ENCODE data around the gene CXADR. TPM values are rescaled to one million over a fixed set of nuclear protein-coding genes. Genes with fewer than 3 reads are reported as not detected.

Gene CXADR
- total RNA-seq, 1 experiment from 2014 or later = 7.9 TPM

GRCh38 chr21:17598437-17598836, 85.6 kb downstream of the CXADR start:
- intact Hi-C loops (cut with micrococcal nuclease) = no loop called here
- BruUV-seq (replicated peaks) = no TSS peak
- TF ChIP-seq CTCF (IDR thresholded peaks at IDR 0.05; ENCODE audit: unreplicated experiment) = no peak
- Mint-ChIP-seq H3K27ac (ENCODE audit: low read depth, unreplicated experiment) (no peak overlapping the region), H3K4me3 (ENCODE audit: unreplicated experiment) (no peak overlapping the region), H3K36me3 (ENCODE audit: insufficient read depth, unreplicated experiment) (peaks cover 100% of the 10 kb centered on the region), H3K4me1 (ENCODE audit: insufficient read depth, unreplicated experiment) (peaks cover 9% of the 10 kb centered on the region), H3K9me3 (ENCODE audit: unreplicated experiment) (no peaks in the 10 kb centered on the region), H3K27me3 (ENCODE audit: insufficient read depth, unreplicated experiment) (no peaks in the 10 kb centered on the region)
- CTCF ChIA-PET = interaction anchor here (0.7 to 2.4 kb wide), 4 partner anchors 13 to 678 kb away, joined by 3 to 8 read pairs (median 3); no protein-coding TSS in a partner anchor
- DNase-seq (ENCODE audit: unreplicated experiment) = no peak
- POLR2A ChIA-PET = interaction anchor here (0.9 to 3.1 kb wide), 3 partner anchors 9 to 13 kb away, joined by 3 to 16 read pairs (median 5); no protein-coding TSS in a partner anchor

GRCh38 chr21:17602874-17603273, 90.0 kb downstream of the CXADR start:
- ChIA-PET CTCF (interaction anchor here (0.6 to 1.0 kb wide), 2 partner anchors 9 to 313 kb away, joined by 3 to 4 read pairs; no protein-coding TSS in a partner anchor), POLR2A (interaction anchor here (0.6 to 1.8 kb wide), 4 partner anchors 8 to 607 kb away, joined by 3 to 6 read pairs (median 4); no protein-coding TSS in a partner anchor)
- BruUV-seq (replicated peaks) = no TSS peak
- H3K27me3 Mint-ChIP-seq (ENCODE audit: insufficient read depth, unreplicated experiment) = no peaks in the 10 kb centered on the region
- H3K4me3 Mint-ChIP-seq (ENCODE audit: unreplicated experiment) = no peak overlapping the region
- peaks cover 88% of the 10 kb centered on the region for H3K36me3 Mint-ChIP-seq (ENCODE audit: insufficient read depth, unreplicated experiment)
- H3K9me3 Mint-ChIP-seq (ENCODE audit: unreplicated experiment) = no peaks in the 10 kb centered on the region
- H3K4me1 Mint-ChIP-seq (ENCODE audit: insufficient read depth, unreplicated experiment) = peaks cover 14% of the 10 kb centered on the region
- no peak overlapping the region for H3K27ac Mint-ChIP-seq (ENCODE audit: low read depth, unreplicated experiment)
- intact Hi-C loops (cut with micrococcal nuclease) = no loop called here
- DNase-seq (ENCODE audit: unreplicated experiment) = peak; percentile 58
- no peak for TF ChIP-seq CTCF (IDR thresholded peaks at IDR 0.05; ENCODE audit: unreplicated experiment)

GRCh38 chr21:17607684-17608083, 94.8 kb downstream of the CXADR start:
- no peak for TF ChIP-seq CTCF (IDR thresholded peaks at IDR 0.05; ENCODE audit: unreplicated experiment)
- intact Hi-C loops (cut with micrococcal nuclease) = no loop called here
- Mint-ChIP-seq H3K4me3 (ENCODE audit: unreplicated experiment) (peak overlapping the region; percentile 19), H3K27me3 (ENCODE audit: insufficient read depth, unreplicated experiment) (no peaks in the 10 kb centered on the region), H3K9me3 (ENCODE audit: unreplicated experiment) (no peaks in the 10 kb centered on the region), H3K27ac (ENCODE audit: low read depth, unreplicated experiment) (peak overlapping the region; percentile 97), H3K4me1 (ENCODE audit: insufficient read depth, unreplicated experiment) (peaks cover 22% of the 10 kb centered on the region), H3K36me3 (ENCODE audit: insufficient read depth, unreplicated experiment) (peaks cover 58% of the 10 kb centered on the region)
- ChIA-PET CTCF (interaction anchor here (0.5 to 1.1 kb wide), 6 partner anchors 22 to 318 kb away, joined by 3 to 5 read pairs (median 4); no protein-coding TSS in a partner anchor), POLR2A (interaction anchor here (0.7 to 2.3 kb wide), 7 partner anchors 10 to 211 kb away, joined by 3 to 16 read pairs (median 7); partner anchors contain the start of gene C21orf91)
- BruUV-seq (replicated peaks) = no TSS peak
- peak; percentile 53 for DNase-seq (ENCODE audit: unreplicated experiment)

- H3K36me3 Mint-ChIP-seq (ENCODE audit: insufficient read depth, unreplicated experiment) = peaks cover 38% of the 10 kb centered on the region
- DNase-seq (ENCODE audit: unreplicated experiment) = no peak
- intact Hi-C loops (cut with micrococcal nuclease) = no loop called here
- ChIA-PET POLR2A (interaction anchor here (0.6 to 4.0 kb wide), 8 partner anchors 24 to 209 kb away, joined by 3 to 19 read pairs (median 6); no protein-coding TSS in a partner anchor), CTCF (interaction anchor here (0.6 to 1.4 kb wide), 7 partner anchors 24 to 315 kb away, joined by 3 to 5 read pairs (median 4); no protein-coding TSS in a partner anchor)
- no peaks in the 10 kb centered on the region for H3K9me3 Mint-ChIP-seq (ENCODE audit: unreplicated experiment)
- no TSS peak for BruUV-seq (replicated peaks)
- peak overlapping the region; percentile 93 for H3K27ac Mint-ChIP-seq (ENCODE audit: low read depth, unreplicated experiment)
- no peaks in the 10 kb centered on the region for H3K27me3 Mint-ChIP-seq (ENCODE audit: insufficient read depth, unreplicated experiment)
- H3K4me3 Mint-ChIP-seq (ENCODE audit: unreplicated experiment) = peak overlapping the region; percentile 89
- TF ChIP-seq CTCF (IDR thresholded peaks at IDR 0.05; ENCODE audit: unreplicated experiment) = no peak
- H3K4me1 Mint-ChIP-seq (ENCODE audit: insufficient read depth, unreplicated experiment) = peaks cover 10% of the 10 kb centered on the region
These were observed 96.8 kb downstream of the CXADR start for GRCh38 chr21:17609681-17610080.

All from MCF 10A (cell line).